ENCODE data around the gene NKPD1.
A peak's percentile ranks its signal among the peaks of the same experiment; 100 is the strongest.

GRCh38 chr19:45161738-45162607 lies 1.2 kb upstream of the NKPD1 start:
- no peak for TF ChIP-seq POLR2AphosphoS5 (IDR thresholded peaks at IDR 0.05; ENCODE audit: low read depth, low read length)
- TF ChIP-seq CTCF (IDR thresholded peaks at IDR 0.05) = peak; percentile 67
- no peak for TF ChIP-seq PBX3 (IDR thresholded peaks at IDR 0.05)
- no peak for TF ChIP-seq NRF1 (IDR thresholded peaks at IDR 0.05; ENCODE audit: low read depth, low read length)
